Skin epidermis (tissue), 12 donors: ENCODE measurements around the gene EFCAB14.
"Not testable (repeated sequence)": the region's sequence is repeated elsewhere in the genome, so short reads cannot be mapped to it uniquely, and the experiment has no call there.

ENCODE experiments used
- H3K27ac ChIP-seq, 21 experiments: fragments of 200-600 bp; sonication (generic) in 11 of 21; one replicate each; pipeline ENCODE4 v1.5.0; 2020; ENCODE audit warnings: mild to moderate bottlenecking in 3 of 21, inconsistent platforms in 2 of 21, moderate library complexity in 2 of 21
- H3K4me3 ChIP-seq, 7 experiments: fragments of 200-600 bp; sonication (generic) in 2 of 7; one replicate each; pipeline ENCODE4 v1.5.0; 2020; ENCODE audit warnings: inconsistent platforms in 2 of 7, mild to moderate bottlenecking in 2 of 7, moderate library complexity in 1 of 7

Gene EFCAB14

GRCh38 chr1:46724991-46725735 is 6.2 kb upstream of the EFCAB14 start:
- H3K27ac ChIP-seq = no peak overlapping the region
- no peak overlapping the region for H3K4me3 ChIP-seq

DNA sequence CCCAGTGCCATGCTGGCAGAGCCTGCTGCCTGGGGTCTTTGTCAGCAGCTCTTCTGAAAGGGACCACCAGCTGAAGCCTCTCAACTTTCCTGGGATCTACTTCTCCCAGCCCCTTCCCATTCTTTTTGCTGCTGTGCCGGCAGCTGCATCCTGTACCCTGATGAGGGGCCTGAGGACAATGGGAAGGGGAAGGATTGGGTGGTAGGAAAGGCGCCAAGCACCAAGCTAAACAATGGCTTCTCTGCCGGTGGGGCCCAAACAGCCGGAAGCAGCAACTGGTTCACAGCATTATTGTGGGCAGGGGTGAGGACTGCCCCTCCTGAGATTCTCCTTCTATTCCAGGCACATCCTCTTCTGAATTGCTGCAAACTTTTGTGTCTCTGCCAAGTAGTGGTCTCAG is 5.0 kb upstream of the EFCAB14 start:
- H3K27ac ChIP-seq = peak overlapping the region in 1 of 21 experiments; percentile 24
- H3K4me3 ChIP-seq = no peak overlapping the region

GRCh38 chr1:46721686-46722205 is 2.8 kb upstream of the EFCAB14 start:
- no peak overlapping the region for H3K4me3 ChIP-seq

DNA sequence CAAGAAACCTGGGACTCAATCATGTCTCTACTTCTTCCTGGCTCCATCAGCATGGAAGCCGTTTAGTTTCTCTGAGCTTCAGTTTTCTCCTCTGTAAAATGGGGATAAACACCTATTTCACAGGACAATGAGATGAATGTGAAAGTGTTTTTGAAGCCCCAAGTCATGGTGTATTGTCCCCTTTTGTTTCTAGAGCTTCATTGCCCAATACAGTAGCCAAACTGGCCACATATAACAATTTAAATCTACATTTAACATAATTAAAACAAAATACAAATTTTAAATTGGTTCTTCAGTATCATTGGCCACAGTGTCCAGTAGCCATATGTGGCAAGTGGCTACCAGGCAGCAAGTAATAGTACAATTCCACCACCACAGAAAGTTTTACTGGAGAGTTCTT is 2.3 kb upstream of the EFCAB14 start:
- Histone ChIP-seq H3K4me3 (no peak overlapping the region), H3K27ac (no peak overlapping the region)

More at GRCh38 chr1:46721686-46722205, 2.8 kb upstream of the EFCAB14 start:
- no peak overlapping the region for H3K27ac ChIP-seq

DNA sequence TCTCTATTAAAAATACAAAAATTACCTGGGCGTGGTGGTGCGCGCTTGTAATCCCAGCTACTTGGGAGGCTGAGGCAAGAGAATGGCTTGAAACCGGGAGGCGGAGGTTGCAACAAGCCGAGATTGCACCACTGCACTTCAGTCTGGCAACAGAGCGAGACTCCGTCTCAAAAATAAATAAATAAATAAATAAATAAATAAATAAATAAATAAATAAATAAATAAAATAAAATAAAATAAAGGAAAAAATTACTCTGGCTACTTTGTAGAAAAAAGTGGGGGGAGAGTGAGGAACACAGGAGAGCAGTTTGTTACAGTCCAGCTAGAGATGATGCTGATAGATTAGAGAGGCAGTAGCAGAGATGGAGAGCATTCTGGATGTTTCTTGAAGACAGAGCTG is 1.4 kb upstream of the EFCAB14 start:
- peak overlapping the region in 1 of 21 experiments; percentile 90 for H3K27ac ChIP-seq
- not testable (repeated sequence) for H3K4me3 ChIP-seq

DNA sequence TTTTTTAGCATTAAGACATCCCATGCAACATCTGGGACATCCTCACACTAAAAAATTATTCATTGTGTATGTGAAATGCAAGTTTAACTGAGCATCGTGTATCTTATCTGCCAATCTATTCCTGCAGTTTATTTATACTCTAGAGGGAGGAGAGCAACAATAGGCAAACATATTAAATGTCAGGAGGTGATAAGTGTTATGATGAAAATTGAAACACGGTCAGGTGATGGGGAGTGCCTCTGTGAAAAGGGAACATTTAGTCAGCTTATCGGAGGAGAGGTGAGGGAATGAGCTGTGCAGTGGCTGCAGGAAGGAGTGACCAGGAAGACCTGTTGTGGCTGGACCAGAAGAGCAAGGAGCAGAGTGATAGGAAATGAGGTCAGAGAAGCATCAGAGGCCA is 775 bp upstream of the EFCAB14 start:
- Histone ChIP-seq H3K4me3 (peak overlapping the region in 5 of 7 experiments; percentile 65 to 99 (median 92)), H3K27ac (peak overlapping the region in 20 of 21 experiments; percentile 79 to 98 (median 94))

DNA sequence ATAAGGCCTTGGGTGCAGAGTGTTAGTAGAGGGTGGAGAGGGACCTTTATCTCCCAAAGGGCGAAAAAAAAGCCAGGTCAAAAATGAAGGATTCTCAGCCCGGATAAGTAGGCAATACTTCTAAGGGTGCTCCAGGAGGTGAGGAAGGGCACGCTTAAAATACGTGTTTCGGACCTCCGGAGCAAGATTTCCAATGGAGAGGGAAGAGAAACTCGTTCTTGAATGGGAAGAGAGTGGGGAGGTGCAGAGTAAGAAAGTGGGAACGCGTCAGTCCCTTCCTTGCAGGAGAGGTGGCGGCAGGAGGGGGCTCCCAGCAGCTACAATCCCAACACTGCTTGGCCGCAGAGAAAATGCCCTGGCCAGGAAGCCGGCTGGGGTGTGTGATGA is 581 bp downstream of the EFCAB14 start:
- H3K27ac ChIP-seq = peak overlapping the region; percentile 76 to 98 (median 94)
- H3K4me3 ChIP-seq = peak overlapping the region; percentile 65 to 99 (median 92)

DNA sequence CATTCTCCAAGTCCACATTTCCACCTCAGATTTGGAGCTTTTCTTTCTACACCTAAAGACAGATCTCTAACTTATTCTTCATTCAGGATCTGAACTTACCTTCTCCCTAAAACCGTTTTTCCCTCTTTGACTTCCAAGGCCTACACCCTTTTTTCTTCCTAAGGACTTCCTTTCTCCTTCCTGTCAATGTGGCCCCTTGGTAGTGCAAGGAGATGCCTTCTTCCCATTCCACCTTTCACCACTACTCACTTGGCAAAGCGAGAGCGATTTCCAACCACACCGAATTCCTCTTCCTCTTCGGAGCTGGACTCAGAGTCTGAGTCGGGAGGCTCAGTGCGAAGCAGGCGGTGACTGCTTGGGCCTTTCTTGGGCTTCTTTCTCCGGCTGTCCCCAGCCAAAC is 1.3 kb downstream of the EFCAB14 start:
- Histone ChIP-seq H3K4me3 (peak overlapping the region; percentile 65 to 99 (median 92)), H3K27ac (peak overlapping the region in 13 of 21 experiments; percentile 81 to 98 (median 94))

DNA sequence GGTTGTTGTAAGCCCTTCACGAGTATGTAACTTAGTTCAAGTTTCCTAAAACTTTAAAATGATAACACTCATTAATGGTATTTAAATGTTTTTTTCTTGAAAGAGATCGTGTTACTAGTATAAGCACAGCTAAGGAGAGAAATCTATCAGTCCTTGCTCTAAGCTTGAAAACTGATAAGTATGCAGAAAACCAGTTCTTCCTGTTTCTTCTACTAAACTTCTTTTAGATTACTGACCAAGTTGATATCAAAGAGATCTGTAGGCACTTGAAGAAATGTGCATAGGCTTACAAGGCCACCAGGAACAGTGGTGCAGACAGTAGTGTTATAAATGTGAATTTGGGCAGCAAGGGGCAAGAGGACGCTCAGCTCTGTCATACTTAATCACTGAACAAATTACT is 3.9 kb downstream of the EFCAB14 start:
- Histone ChIP-seq H3K27ac (no peak overlapping the region), H3K4me3 (no peak overlapping the region)

GRCh38 chr1:46708121-46708520 is 10.8 kb downstream of the EFCAB14 start:
- Histone ChIP-seq H3K4me3 (no peak overlapping the region), H3K27ac (no peak overlapping the region)

DNA sequence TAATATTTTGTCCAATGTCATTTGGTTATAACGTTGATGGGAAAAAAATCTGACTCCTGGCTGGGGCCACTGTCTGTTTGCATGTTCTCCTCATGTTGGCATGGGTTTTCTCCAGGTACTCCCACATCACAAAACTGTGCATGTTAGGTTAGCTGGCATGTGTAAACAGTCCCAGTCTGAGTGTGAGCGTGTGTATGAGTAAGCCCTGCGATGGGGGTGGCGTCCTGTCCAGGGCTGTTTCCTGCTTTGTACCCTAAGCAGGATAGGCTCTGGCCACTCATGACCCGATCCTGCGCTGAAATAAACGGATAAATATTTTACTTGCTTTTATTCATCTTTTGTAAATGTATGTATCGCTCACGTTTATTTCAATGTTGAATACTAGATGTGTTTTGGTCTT is 13.5 kb downstream of the EFCAB14 start:
- no peak overlapping the region for H3K4me3 ChIP-seq
- H3K27ac ChIP-seq = no peak overlapping the region

GRCh38 chr1:46703927-46704641 is 14.8 kb downstream of the EFCAB14 start:
- no peak overlapping the region for H3K4me3 ChIP-seq
- H3K27ac ChIP-seq = no peak overlapping the region

DNA sequence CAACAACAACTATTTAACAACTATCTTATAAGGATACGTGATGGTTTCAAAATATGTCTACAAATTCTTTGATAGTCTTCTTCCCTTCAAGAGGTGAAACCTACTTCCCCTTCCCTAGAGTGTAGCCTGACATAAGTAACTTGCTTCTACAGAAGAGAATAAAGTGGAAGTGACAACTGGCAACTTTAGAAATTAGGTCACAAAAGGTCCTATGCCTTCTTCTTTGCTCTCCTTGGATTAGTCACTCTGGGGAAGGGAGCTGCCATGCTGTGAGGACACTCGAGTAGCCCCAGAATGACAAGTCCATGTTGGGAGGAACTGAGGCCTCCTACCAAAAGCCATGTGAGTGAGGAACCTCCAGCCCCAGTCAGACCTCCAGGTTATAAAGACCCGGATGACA is 19.2 kb downstream of the EFCAB14 start:
- Histone ChIP-seq H3K4me3 (no peak overlapping the region), H3K27ac (no peak overlapping the region)

GRCh38 chr1:46697053-46697452 is 21.9 kb downstream of the EFCAB14 start:
- H3K27ac ChIP-seq = no peak overlapping the region
- no peak overlapping the region for H3K4me3 ChIP-seq

GRCh38 chr1:46694676-46695075 is 24.2 kb downstream of the EFCAB14 start:
- not testable (repeated sequence) for H3K4me3 ChIP-seq, H3K27ac ChIP-seq

GRCh38 chr1:46692811-46693770 is 25.8 kb downstream of the EFCAB14 start:
- no peak overlapping the region for H3K27ac ChIP-seq

GRCh38 chr1:46691997-46692790 is 26.7 kb downstream of the EFCAB14 start:
- Histone ChIP-seq H3K27ac (no peak overlapping the region), H3K4me3 (no peak overlapping the region)

More at GRCh38 chr1:46692811-46693770, 25.8 kb downstream of the EFCAB14 start:
- no peak overlapping the region for H3K4me3 ChIP-seq

DNA sequence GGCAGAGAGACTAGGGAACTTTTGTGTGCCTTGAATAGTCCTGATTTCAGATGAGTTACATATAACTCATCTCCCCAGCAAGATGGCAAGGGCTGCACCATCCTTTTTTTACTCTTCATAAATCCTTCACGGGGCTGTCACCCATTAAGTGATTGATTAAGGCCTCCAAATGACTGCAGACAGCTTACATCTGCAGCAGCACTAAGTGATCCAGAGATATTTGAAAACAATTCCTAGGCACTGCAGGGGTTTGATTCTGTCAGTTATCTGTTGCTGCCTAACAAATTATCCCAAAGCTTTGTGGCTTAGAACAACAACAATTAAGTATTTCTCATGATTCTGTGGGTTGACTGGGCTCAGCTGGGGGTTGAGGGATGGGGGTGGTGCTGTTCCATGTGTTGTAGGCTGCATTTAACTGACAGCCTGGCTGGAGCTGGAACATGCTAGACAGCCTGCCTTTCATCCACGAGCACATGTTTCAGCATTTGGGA is 27.9 kb downstream of the EFCAB14 start:
- no peak overlapping the region for H3K4me3 ChIP-seq
- no peak overlapping the region for H3K27ac ChIP-seq

GRCh38 chr1:46689897-46690296 is 29.0 kb downstream of the EFCAB14 start:
- no peak overlapping the region for H3K27ac ChIP-seq
- H3K4me3 ChIP-seq = no peak overlapping the region
